Measurements from ENCODE around the gene GALP.
"Not testable (repeated sequence)": the region's sequence is repeated elsewhere in the genome, so short reads cannot be mapped to it uniquely, and the experiment has no call there.

GALP gene

GRCh38 chr19:56176881-56177280, 1.1 kb downstream of the GALP start:
- DNase-seq (ENCODE audit: low read depth, low spot score): no peak
- H3K27ac ChIP-seq: no peak overlapping the region

- DNase-seq (ENCODE audit: low read depth, low spot score): no peak
- H3K27ac ChIP-seq: no peak overlapping the region
These were observed 1.9 kb downstream of the GALP start for GRCh38 chr19:56177564-56178243.

- no peak for DNase-seq (ENCODE audit: low read depth, low spot score)
- no peak overlapping the region for H3K27ac ChIP-seq
These were observed 14.0 kb downstream of the GALP start for GRCh38 chr19:56189785-56190184.

DNA sequence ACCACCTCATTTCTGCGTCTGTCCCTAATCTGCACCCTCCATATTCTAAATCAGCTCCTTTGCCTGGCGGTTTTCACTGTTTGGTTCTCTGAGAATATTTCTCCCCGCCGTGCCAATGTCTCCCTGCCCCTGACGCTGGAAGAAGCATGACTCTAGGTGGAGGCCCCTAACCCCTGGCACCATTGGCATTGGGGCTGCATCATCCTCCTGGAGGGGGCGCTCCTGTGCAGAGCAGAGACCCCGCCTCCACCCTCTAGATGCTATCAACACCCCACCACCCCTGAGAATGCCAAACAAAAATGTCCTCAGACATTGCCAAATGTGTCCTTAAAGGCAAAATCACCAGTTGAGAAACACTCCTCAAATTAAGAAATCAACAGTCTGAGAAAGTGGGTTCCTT, 15.3 kb downstream of the GALP start:
- no peak overlapping the region for H3K27ac ChIP-seq
- DNase-seq (ENCODE audit: low read depth, low spot score): no peak

GRCh38 chr19:56191711-56192110, 15.9 kb downstream of the GALP start:
- no peak for DNase-seq (ENCODE audit: low read depth, low spot score)
- H3K27ac ChIP-seq: no peak overlapping the region

- no peak overlapping the region for H3K27ac ChIP-seq
- DNase-seq (ENCODE audit: low read depth, low spot score): no peak
These were observed 18.3 kb downstream of the GALP start for GRCh38 chr19:56193981-56194640.

DNA sequence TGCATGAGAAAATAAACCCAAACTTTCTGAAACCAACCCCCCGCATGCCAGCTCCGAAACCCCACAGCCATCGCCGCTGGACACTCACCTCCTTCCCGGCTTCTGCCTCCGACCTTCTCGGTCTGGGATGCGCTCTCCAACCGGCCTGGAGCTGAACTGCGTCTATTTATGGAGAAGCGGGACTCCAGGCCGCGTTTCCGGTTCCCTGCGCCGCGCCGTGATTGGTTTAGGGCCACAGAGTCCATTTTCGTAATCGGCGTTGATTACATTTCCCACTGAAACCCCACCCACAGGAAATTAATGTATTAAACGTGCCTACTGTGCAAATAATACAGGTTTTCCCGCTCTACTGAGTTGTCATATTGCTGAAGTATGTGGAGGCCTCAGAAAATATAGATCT, 21.8 kb downstream of the GALP start, which contains the start of gene ZSCAN5B:
ZSCAN5B (minus strand) TSS at position 138 of the 400 bp plus-strand sequence. CDS start 4,731 bp downstream, outside the sequence.
- DNase-seq (ENCODE audit: low read depth, low spot score); H3K27ac ChIP-seq: not testable (repeated sequence)

DNA sequence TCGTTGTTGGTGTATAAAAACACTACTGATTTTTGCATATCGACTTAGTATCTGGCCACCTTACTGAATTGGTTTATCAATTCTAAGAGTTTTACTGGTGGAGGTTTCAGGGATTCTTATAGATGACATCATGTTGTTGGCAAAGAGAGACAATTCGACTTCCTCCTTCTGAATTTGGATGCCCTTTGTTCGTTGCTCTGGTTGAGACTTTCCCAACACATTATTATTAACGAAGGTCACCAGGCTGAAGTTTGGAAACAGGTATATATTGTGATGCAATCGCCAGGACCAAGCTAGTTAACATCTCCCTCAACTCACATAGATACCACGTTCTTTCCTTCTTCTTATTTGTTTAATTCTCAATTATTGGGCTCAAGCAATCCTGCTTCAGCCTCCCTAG, 23.9 kb downstream of the GALP start:
- H3K27ac ChIP-seq: no peak overlapping the region
- no peak for DNase-seq (ENCODE audit: low read depth, low spot score)

DNA sequence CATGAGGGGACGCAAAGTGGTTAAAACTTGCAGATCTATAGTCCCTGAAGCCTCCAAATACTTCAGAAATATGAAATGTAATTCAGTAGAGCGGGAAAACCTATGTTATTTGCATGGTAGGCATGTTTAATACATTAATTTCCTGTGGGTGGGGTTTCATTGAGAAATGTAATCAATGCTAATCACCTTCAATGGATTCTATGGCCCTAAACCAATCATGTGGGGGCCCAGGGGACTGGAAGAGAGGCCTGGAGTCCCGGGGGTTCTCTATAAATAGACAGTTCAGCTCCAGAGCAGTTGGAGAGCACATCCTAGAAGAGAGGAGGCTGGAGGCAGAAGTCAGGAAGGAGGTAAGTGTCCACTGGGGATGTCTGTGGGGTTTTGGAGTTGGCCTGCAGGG, 26.2 kb downstream of the GALP start, which contains the start of gene ZSCAN5C:
ZSCAN5C (plus strand) TSS at position 301 of the 400 bp plus-strand sequence. CDS start 3,641 bp downstream, outside the sequence.
- H3K27ac ChIP-seq: no peak within 1 kb of the TSS
- DNase-seq (ENCODE audit: low read depth, low spot score): no peak

DNA sequence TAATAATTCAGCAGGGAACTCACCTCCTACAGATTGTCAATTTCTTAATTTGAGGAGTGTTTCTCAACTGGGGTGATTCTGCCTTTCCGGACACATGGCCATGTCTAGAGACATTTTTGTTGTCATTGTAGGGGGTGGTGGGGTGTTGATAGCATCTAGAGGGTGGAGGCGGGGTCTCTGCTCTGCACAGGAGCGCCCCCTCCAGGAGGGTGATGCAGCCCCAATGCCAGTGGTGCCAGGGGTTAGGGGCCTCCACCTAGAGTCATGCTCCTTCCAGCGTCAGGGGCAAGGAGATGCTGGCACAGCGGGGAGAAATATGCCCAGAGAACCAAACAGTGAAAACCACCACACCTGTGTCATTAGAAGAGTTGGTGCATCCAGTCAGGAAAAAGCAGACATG, 31.8 kb downstream of the GALP start:
- DNase-seq (ENCODE audit: low read depth, low spot score); H3K27ac ChIP-seq: not testable (repeated sequence)

- no peak for DNase-seq (ENCODE audit: low read depth, low spot score)
- no peak overlapping the region for H3K27ac ChIP-seq
These were observed 33.3 kb downstream of the GALP start for GRCh38 chr19:56209091-56209490.

GRCh38 chr19:56210036-56210435, 34.2 kb downstream of the GALP start:
- not testable (repeated sequence) for H3K27ac ChIP-seq; DNase-seq (ENCODE audit: low read depth, low spot score)

DNA sequence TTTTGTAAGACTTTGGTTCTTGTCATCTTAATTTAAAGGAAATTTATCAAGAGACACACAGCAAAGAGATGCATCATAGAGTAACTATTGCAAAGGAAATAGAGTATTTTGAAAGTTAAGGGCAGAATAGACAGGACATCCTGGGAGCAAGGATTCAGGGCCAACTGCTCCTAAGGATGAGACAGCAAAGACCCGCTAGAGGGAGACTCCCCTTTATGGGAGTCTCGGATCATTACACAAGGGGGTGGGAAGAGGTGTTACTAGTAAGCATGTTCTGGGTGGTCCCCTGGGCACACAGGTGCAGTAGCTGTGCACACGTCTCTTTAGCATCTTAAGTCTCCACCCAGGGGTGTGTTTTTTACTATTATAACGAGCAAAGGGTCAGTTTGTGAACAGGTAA, 35.9 kb downstream of the GALP start:
- DNase-seq (ENCODE audit: low read depth, low spot score): no peak
- H3K27ac ChIP-seq: no peak overlapping the region

DNA sequence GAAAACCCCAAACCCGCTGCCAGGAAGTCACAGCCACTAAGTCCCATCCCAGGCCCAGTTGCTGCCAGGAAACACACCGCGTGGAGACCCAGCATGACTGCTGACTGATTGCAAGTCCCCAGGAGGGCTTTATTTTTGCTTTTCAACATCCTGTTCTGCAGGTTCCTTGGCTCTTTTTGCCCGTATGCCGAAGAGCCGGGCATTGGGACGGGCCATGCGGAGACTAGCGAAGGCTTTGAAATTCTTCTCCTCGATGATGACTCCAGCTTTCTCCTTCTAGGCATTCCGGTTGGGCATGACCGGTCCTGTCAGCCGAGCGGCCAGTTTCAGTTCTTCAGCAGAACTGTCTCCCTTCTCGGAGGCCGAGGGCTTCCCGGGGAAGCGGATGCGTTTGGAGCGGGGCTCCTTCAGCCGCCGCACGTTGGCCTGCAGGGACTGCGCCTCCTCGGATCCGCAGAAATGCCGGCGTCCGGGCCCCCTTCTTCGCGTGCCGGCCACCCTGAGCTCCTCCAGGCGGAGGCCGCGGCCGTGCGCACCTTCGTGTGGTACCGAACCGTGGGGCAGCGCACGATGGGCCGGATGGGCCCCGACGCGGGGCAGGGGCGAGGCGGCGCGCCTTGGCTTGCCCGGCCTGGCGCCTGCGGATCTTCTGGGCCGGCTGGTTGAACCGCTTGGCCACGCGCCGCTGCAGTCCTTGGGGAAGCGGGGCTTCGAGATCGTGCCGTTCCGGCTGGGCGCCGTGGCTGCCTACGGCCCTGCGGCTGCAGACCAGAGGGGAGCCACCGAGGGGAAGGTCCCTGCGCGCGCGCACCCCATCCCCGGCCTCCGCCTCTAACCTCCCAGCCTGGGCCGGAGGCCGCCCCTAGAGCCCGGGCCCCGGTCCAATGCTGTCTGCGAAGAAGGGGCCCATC, 41.5 kb downstream of the GALP start:
- peak overlapping the region; percentile 59 for H3K27ac ChIP-seq
- peak; percentile 53 for DNase-seq (ENCODE audit: low read depth, low spot score)

- no peak for DNase-seq (ENCODE audit: low read depth, low spot score)
- H3K27ac ChIP-seq: no peak overlapping the region
These were observed 43.2 kb downstream of the GALP start for GRCh38 chr19:56218961-56219360.

DNA sequence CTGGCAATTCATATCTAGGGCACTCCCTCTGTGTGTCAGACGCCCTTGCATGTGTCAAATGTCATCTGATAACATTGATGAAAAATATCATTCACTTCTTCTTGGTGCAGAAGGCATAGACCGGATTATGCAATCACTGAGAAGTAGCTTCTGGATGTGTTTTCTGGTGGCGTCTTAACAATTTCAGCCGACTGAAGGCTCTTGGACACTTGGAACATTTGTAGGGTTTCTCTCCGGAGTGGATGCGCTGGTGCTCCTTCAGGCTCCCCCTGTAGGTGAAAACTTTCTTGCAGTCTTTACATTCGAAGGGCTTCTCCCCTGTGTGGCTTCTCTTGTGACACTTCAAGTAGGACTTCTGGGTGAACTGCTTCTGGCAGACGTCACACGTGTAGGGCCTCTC, 45.6 kb downstream of the GALP start:
- not testable (repeated sequence) for DNase-seq (ENCODE audit: low read depth, low spot score); H3K27ac ChIP-seq

- no peak overlapping the region for H3K27ac ChIP-seq
- no peak for DNase-seq (ENCODE audit: low read depth, low spot score)
These were observed 46.0 kb downstream of the GALP start for GRCh38 chr19:56221851-56222250.

DNA sequence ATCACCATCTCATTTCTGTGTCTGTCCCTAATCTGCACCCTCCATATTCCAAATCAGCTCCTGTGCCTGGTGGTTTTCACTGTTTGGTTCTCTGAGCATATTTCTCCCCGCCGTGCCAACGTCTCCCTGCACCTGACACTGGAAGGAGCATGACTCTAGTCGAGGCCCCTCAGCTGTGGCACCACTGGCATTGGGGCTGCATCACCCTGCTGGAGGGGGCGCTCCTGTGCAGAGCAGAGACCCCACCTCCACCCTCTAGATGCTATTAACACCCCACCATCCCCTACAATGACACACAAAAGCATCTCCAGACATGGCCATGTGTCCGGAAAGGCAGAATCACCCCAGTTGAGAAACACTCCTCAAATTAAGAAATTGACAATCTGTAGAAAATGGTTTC, 47.1 kb downstream of the GALP start:
- no peak overlapping the region for H3K27ac ChIP-seq
- DNase-seq (ENCODE audit: low read depth, low spot score): no peak

- H3K27ac ChIP-seq: no peak overlapping the region
- no peak for DNase-seq (ENCODE audit: low read depth, low spot score)
These were observed 47.7 kb downstream of the GALP start for GRCh38 chr19:56223481-56223880.

Measured in epithelial cell of prostate (primary cell).